Stimulated activated CD8-positive, alpha-beta memory T cell treated with anti-CD3 and anti-CD28 coated beads, Interleukin-12 subunit alpha, Interleukin-12 subunit beta, amount 100 ng/mL, for 1 hour (primary cell): ENCODE results near the gene NOP58.
"Not testable (repeated sequence)": the region's sequence is repeated elsewhere in the genome, so short reads cannot be mapped to it uniquely, and the experiment has no call there.

Source experiments
- DNase-seq: peaks from one replicate; pipeline ENCODE4 v3.0.0-alpha.2; 2020; ENCODE audit warnings: low read depth

The NOP58 gene

GRCh38 chr2:202307690-202308089 is 42.1 kb downstream of the NOP58 start:
- no peak for DNase-seq

GRCh38 chr2:202311823-202312388 is 46.3 kb downstream of the NOP58 start:
- DNase-seq, result no peak

GRCh38 chr2:202314116-202314515 is 48.6 kb downstream of the NOP58 start:
- DNase-seq, result no peak

- DNase-seq, result no peak
Observed at GRCh38 chr2:202317080-202317857, 51.7 kb downstream of the NOP58 start.

GRCh38 chr2:202320362-202320761 is 54.8 kb downstream of the NOP58 start:
- DNase-seq, result not testable (repeated sequence)

- no peak for DNase-seq
Observed at GRCh38 chr2:202322435-202322834, 56.9 kb downstream of the NOP58 start.

GRCh38 chr2:202327858-202328257 is 62.3 kb downstream of the NOP58 start:
- no peak for DNase-seq

GRCh38 chr2:202335791-202336467 is 70.4 kb downstream of the NOP58 start:
- no peak for DNase-seq

- no peak for DNase-seq
Observed at GRCh38 chr2:202337151-202337550, 71.6 kb downstream of the NOP58 start.

GRCh38 chr2:202337706-202338346 is 72.3 kb downstream of the NOP58 start:
- no peak for DNase-seq

- DNase-seq, result no peak
Observed at GRCh38 chr2:202339071-202339870, 73.7 kb downstream of the NOP58 start.

GRCh38 chr2:202344178-202344577 is 78.6 kb downstream of the NOP58 start:
- no peak for DNase-seq

- no peak for DNase-seq
Observed at GRCh38 chr2:202346180-202346579, 80.6 kb downstream of the NOP58 start.
